Middle frontal gyrus (tissue), 1 donor: Measurements from ENCODE around the gene HRH3.

ENCODE experiments used
- DNase-seq: peaks from one replicate; pipeline ENCODE4 v3.0.0-alpha.2; 2015; ENCODE audit warnings: low spot score; ENCODE audit errors: extremely low spot score

Gene HRH3

DNA sequence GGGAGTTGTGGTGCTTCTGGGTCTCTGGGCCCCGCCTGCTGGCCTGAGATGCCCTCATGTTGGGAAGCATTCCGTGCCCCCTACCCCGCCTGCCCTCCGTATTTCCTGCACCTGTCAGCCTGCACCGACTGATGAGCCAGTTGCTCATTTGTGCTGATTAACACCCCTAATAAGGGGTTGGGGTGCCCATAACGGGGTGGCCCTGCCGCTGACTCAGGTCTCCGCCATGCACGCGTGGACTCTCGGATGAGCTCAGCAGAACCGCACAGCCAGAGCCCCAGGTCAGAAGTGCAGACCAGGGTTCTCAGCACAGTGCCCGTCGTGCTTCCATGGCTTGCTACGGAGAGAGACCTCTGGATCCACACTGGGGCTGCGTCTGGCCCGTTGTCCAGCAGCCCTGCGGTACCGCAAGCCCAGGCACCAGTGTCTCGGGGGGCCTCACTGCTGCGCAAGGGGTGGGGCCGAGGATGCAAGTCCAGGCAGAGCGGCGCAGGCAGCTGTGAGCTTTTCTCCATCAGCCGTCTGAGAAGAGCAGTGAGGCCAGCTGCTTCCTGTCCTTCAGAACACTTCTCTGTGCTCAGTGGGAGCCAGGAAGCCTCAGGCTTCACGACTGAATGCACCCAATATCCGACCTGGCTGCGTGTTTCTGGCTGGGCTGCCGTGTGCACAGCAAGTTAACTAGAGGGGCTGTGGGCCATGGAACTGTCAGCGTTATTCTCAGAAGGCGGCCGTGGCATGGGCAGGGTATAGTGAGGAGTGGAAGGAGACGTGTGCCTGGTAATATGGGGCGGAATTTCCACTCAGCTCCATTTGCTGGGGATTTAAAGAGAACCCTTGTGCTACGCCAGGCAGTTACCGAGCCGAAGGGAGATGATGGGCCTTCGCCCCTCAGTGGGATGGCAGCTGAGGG, 18.6 kb downstream of the HRH3 start:
- DNase-seq: no peak

DNA sequence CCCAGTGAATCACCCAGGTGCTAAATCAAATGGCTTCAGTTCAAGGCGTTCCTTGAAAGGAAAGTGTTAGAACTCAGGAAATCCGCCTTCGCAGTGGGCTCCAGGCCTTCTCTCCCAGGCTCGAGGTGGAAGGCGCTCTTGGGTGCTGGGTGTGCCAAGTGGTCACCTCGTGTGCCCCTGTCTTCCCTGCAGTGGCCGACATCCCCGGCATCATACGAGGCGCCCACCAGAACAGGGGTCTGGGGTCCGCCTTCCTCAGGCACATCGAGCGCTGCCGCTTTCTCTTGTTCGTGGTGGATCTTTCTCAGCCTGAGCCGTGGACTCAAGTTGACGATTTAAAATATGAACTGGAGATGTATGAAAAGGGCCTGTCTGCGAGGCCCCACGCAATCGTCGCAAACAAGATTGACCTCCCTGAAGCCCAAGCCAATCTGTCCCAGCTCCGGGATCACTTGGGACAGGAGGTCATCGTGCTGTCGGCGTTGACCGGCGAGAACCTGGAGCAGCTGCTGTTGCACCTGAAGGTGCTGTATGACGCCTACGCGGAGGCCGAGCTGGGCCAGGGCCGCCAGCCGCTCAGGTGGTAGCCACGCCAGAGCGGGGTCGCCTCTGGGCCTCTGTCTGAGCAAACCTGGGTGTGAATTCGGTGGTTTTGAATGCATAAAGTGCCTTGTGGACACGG, 19.4 kb downstream of the HRH3 start:
- no peak for DNase-seq

DNA sequence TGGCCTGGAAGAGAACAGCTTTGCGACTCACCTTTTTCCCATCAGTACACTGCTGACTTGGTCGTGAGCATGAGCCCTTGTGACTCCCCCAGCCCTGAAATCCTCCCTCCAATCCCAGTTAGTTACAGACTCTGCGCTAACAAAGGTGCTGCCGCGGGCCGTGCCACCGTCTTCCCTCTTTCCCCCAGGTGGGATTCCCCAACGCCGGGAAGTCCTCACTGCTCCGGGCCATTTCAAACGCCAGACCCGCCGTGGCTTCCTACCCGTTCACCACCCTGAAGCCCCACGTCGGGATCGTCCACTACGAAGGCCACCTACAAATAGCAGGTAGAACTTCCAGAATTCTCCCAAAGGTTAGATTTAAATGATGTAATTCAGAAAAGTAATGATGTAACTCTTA, 21.1 kb downstream of the HRH3 start:
- no peak for DNase-seq

DNA sequence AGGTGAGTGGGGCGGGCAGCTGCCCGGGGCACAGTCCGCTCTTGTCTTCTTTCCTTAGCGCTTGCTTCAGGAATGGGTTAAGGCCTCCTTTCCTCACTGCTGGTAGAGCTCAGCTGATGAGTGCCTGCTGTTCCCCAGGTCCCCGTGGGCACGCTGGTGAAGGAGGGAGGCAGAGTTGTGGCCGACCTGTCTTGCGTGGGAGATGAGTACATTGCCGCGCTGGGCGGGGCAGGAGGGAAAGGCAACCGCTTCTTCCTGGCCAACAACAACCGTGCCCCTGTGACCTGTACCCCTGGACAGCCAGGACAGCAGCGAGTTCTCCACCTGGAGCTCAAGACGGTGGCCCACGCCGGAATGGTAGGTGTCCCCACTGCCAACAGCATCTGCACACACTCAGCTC, 21.6 kb downstream of the HRH3 start:
- no peak for DNase-seq

DNA sequence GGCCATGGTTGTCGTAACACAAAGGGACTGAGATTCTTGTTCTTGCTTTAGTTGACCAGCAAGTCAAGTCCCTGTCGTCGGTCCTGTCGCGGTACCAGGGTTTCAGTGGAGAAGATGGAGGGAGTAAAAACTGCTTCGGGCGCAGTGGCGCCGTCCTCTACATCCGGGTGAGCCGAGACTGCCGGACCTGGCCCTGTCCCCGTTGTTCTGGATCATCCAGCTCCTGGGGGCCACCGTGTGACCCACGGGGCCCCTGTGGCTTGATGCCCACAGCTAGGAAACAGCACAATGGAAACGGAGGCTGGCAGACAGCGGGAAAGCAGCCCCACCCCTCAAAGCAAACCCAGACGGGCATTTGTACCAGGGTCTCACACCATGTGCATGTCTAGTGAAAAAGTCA, 22.3 kb downstream of the HRH3 start:
- no peak for DNase-seq

DNA sequence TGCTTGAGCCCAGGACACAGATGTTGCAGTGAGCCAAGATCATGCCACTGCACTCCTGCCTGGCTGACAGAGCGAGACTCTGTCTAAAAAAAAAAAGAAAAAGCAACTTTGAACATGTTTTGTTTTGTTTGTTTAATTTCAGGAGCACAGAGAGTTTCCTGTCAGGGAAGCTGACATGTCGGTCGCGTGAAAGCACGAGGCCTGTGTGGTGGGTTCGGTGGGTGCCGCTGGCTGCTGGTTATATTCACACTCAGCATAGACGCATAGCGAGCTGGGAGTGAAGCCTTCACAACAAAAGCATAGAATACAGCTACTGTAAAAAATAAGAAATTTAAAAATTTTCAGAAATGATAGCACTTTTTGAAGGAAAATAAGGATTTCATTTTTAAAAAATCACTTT, 22.8 kb downstream of the HRH3 start:
- DNase-seq: no peak

DNA sequence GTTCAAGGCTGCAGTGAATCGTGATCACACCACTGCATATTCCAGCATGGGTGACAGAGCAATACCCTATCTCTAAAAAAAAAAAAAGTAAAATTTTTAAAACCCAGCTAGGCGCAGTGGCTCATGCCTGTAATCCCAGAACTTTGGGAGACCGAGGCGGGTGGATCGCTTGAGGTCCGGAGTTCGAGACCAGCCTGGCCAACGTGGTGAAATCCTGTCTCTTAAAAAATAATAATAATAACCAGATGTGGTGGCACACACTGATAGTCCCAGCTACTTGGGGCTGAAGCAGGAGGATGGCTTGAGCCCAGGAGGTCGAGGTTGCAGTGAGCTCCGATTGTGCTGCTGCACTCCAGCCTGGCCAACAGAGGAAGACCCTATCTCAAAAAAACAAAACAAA, 23.8 kb downstream of the HRH3 start:
- no peak for DNase-seq

DNA sequence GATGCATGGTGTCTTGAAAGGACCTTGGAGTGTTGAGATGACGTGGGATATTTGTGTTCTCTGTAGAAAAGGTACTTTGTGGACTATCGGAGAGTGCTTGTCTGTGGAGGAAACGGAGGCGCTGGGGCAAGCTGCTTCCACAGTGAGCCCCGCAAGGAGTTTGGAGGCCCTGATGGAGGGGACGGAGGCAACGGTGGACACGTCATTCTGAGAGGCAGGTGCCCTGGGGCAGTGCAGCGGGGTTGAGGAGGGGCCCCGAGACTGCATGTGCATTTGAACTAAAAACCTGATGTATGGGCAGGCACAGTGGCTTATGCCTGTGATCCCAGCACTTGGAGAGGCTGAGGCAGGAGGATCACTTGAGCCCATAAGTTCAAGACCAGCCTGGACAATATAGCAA, 24.3 kb downstream of the HRH3 start:
- no peak for DNase-seq

DNA sequence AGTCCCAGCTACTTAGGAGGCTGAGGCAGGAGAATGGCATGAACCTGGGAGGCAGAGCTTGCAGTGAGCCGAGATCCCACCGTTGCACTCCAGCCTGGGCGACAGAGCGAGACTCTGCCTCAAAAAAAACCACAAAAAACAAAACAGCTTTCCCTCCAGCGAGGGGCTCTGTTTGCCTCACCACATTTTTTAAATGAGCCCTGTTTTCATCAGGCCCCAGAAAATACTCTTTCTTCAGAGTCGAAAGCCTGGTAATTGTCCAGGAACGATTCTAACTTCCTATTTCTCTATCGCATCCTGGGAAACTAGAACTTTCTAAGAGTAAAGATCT, 25.0 kb downstream of the HRH3 start:
- DNase-seq: no peak

DNA sequence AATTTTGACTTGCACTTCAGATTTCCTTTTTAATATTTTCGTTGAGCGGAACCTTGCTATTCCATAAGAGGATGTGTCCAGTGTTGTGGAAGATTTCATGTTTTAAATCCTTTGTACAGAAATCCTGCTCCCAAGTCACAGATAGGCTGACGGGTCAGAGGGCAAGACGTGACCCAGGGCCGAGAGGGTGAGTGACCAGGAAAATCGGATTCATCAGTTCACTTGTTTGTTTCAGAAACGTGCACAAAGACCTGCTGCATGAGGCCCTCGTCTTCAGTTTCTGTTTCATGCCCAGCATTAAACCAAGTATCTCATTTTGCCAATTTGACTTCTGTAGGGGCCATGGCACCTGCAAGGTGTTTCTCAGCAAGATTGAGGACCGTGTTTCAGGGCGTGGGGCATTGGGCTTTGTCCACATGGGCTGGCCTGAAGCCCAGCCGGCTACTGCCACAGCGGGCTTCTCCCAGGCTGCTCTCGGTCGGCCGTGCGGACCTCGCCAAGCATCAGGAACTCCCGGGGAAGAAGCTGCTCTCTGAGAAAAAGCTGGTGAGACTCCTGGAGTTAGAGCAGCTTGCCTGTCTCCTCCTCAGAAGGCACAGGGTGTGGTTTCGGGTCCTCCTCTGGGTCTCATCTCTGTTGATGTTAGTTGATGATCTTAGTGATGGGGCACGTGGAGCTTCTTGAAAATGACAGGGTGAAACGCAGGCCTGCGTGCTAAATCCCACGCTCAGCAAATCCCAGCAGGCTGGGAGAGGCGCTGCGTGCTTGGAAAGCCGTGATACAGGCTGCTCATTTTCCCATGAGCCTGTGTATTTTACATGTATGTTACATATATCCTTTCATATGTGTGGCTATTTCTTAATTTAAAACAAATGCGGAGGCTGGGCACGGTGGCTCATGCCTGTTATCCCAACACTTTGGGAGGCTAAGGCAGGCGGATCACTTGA, 26.7 kb downstream of the HRH3 start:
- DNase-seq: no peak

DNA sequence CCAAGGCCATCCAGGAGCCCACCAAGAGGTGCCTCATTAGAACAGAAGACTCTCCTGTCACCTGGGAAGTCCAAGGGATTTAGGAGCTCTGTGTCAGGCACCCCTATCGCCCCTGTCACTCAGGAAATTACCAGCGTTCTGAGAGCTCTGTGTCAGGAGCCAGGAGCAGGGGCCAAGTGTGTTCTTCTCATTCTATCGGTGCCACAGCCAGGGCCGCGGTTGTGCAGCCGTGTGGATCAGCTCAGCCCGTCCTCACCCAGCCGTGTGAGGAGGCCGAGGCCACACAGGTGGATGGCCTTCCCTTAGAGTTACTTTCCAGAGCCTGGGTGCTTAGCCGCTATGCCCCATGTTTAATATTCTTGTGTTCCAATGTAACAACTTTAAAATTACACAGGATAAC, 27.4 kb downstream of the HRH3 start:
- no peak for DNase-seq

DNA sequence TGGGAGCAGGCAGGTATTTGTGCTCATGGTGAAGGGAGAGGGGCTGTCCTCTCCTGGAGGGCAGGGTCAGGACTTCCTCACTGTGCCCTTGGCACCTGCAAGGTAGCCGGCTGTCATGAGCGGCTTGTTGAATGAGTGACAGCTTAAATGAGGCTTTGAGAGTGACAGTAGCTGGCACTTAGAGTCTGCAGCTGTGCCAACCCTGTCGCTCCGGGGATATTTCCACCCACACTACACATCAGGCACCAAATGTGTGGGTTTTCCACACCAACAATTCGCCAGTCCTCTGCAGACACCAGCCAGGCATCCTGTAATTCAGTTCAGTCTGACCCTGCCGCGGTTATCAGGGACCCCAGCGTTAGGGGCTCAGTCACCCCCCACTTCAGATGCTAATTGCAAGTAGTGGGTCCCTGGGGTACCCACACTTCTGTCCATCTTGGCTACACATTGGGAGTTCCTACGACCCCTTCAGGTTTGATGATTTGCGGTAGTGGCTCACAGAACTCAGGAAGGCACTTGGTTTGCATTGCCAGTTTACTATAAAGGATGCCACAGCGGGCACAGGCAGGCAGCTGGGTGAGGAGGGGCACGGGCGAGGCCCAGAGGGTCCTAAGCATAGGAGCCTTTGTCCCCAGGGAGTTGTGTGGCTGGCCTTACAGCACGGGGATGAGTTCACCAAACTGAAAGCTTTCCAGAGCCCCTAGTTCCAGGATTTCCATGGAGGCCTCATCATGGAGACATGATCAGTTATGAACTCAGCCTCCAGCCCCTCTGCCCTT, 28.1 kb downstream of the HRH3 start:
- no peak for DNase-seq

DNA sequence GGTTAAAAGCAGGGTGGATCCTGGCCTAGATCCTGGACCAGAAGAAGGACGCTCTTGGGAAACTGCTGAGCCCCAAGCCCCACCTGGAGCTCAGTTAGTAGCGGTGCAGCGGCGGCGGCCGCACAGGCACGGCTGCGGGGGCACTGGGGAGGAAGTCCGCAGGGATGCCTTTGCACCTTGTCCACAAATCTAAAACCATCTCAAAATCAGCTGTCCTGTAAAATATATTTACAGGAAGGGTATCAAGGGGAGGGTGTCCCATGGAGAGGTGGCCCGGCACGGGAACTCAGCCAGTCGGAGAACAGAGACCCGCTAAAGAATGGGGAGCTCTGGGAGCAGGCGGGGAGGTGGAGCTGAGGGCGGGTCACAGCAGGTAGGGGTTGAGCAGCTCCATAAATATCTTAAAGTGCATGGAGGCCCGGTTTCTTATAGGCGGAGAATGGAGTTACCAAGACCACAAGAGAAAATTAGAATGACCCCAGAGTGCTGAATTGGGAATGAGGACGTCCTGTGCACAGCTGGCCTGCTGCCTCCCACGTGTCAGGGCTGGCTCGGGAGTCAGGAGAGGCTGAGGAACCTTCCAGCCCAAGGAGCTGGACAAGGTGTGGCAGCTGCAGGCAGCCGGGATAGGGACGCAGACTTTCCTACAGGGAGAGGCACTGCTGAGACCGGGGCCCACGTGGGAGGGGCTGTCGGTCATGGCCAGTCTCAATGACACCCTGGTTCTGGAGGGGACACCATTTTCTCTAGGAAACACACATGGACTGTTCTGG, 29.3 kb downstream of the HRH3 start:
- DNase-seq: no peak

DNA sequence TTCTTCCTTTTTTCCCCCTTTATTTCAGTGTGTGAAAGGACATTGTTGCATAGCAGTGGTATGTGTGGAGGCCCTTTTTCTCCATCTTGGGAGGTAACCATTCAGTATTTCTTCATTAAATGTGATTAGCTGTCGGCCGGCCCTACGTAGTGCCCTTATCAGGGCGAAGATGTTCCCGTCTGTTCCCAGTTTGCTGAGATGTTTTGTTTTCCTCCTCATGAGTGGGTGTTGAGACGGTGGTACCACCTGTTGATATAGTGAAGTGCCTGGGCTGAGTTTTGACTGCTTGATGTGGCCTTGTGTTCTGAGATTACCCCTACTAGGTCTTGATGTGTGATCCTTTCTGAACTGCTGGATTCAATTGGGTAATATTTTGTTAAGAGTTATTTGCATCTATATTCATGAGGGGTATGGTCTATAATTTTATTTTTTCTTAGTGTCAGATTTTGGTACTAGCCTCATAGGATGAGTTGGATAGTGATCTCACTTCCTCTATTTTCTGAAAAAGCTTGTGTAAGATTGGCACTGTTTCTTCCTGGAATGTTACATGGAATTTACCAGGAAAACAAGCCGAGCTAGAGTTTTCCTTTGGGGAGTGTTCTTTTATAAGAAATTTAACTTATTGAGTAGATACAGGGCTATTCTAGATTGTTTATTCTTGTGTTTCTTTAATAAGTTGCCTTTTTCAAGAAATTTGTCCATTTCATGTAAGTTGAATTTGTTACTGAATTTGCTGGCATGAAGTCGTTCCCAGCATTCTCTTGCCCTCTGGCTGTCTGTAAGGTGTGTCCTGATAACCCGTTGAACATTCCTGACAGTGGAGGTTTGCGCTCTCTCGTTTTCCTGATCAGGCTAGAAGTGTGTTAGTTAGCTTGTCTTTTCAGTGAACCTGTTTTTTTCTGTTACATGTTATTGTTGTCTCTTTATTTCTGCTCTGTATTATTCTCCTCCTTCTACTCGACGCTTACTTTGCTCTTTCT, 32.9 kb downstream of the HRH3 start:
- no peak for DNase-seq

DNA sequence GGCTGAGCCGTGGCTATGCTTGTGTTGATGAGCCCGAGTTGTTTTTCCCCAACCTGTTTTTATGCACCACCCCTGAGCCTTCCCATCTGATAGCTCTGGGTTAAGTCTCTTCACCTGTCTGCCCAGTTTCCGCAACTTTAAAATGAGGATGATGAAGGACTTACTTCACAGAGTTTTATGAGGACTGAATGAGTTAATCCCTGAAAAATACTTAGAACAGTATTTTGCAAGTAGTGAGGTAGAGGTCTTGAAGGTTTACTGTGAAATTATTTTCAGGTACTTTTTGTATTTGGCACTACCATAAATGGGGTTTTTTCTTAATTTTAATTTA, 34.0 kb downstream of the HRH3 start:
- DNase-seq: no peak

DNA sequence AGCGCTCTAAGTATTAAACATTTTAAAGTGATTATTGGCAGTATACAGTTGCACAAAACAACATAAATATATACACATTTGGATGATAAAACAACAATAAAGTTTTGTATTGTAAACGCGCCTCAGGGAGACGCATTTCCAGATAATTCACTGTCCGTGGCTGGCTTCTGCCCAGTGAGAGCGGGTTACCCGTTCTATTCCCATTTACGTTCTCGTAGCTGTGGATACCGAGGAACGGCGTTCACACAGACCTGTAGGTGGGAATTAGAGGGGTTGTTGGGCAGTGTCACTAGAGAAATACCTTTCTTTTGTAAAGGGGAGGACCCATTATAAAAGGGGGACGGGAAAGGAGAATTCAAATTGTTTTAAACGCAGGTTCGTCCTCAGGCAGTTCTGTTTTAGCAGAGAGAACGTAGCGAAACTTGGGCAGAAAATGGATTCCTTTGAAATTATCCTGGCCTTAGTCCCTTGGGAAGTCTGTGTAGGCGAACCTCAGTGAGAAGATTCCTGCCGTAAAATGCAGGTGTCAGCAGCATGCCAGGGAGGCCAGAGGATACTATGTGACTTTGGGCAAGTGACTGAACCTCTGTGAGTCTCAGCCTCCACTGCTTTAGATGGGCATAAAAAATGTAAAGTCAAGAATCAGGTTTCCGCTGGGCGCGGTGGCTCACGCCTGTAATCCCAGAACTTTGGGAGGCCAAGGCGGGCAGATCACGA, 36.5 kb downstream of the HRH3 start:
- DNase-seq: no peak

DNA sequence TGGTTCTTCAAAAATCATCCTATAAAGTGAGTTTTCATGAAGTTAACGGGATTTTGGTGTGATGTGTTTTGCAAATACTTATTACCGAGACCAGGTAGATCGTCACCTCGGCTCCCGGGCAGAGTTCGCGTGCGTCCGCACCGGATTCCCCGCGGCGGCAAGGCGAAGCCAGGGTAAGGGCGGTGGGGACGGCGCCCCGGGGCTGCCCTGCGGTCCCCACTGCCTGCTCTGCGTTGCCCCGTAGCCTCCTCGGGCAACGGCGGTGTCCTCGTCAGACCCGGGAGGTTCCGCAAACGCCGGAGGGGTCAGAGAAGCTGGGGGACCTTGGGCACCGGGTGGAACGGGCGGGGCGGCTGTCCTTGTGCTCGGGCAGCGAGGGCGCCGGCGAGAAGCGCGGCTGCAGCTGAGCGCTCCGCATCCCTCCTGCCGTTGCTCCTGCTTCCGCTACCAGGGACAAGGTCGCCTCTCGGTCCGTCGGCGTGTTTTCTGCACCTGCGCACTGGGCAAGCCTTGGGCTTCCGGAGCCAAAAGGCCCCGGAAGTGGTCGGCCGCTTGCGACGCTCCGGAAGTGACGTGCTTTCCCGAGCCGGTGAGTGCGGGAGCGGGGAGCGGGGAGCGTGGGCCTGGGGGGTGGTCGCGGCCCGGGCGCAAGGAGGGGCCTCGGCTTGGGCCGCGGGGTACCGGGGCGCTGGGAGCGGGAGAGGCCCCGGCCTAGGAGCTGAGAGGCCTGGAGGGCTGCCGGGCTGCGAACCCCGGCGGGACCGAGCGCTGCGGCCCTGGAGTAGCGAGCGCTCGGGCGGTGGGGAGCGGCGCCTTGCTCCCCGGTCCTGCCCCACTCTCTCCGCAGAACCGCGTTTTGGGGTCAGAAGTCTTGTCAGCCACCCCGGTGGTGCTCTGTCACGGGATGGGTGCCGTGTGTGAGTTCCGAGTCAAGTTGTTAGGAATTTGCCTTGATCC, 37.3 kb downstream of the HRH3 start, which contains the start of gene MTG2:
TSS of gene MTG2 (plus strand) at position 560 of the 957 bp plus-strand sequence. CDS start 10,393 bp downstream, outside the sequence.
- DNase-seq: peak; percentile 92
